SK-N-SH treated with all-trans-retinoic acid at 6 μM for 48 hours (cell line): ENCODE data around the gene ARMC10.

Experiments
- ARNTL ChIP-seq: fragments of 450-650 bp; formaldehyde crosslinking; IDR thresholded peaks from 2 replicates; pipeline ENCODE4 v1.5.0; 2020; ENCODE audit warnings: low read depth, mild to moderate bottlenecking, moderate library complexity, borderline replicate concordance
- CSDC2 ChIP-seq: fragments of 250-450 bp; sonication (Bioruptor Pico); IDR thresholded peaks from 2 replicates; pipeline ENCODE4 v1.5.0; 2020; ENCODE audit warnings: mild to moderate bottlenecking, moderate library complexity
- OSR1 ChIP-seq: fragments of 250-450 bp; sonication (Bioruptor Pico); IDR thresholded peaks from 2 replicates; pipeline ENCODE4 v1.8.0; 2022; ENCODE audit warnings: moderate library complexity, mild to moderate bottlenecking, inconsistent platforms
- RARB ChIP-seq: fragments of 250-450 bp; sonication (Bioruptor Pico); IDR thresholded peaks from 2 replicates; pipeline ENCODE4 v1.8.0; 2021; ENCODE audit warnings: mild to moderate bottlenecking, moderate library complexity
- SNAI2 ChIP-seq: fragments of 250-450 bp; sonication (Bioruptor Pico); IDR thresholded peaks from 2 replicates; pipeline ENCODE4 v1.5.0; 2020; ENCODE audit warnings: mild to moderate bottlenecking, moderate library complexity
- ZFP3 ChIP-seq: fragments of 250-450 bp; sonication (Bioruptor Pico); IDR thresholded peaks from 2 replicates; pipeline ENCODE4 v1.5.0; 2020; ENCODE audit warnings: mild to moderate bottlenecking, moderate library complexity
- ZFP30 ChIP-seq: fragments of 450-650 bp; formaldehyde crosslinking; IDR thresholded peaks from 2 replicates; pipeline ENCODE4 v1.5.0; 2022; ENCODE audit warnings: mild to moderate bottlenecking, moderate library complexity
- ZNF565 ChIP-seq: fragments of 450-650 bp; formaldehyde crosslinking; conservative IDR thresholded peaks from 2 replicates; pipeline ENCODE4 v1.5.0; 2020; ENCODE audit warnings: low read depth, mild to moderate bottlenecking, moderate library complexity
- ZNF8 ChIP-seq: fragments of 450-650 bp; formaldehyde crosslinking; IDR thresholded peaks from 2 replicates; pipeline ENCODE4 v1.5.0; 2020; ENCODE audit warnings: mild to moderate bottlenecking, moderate library complexity
- TF ChIP-seq, protein P1 (sequence below): fragments of 250-450 bp; sonication (Bioruptor Pico); IDR thresholded peaks from 2 replicates; pipeline ENCODE4 v1.8.0; 2020; ENCODE audit warnings: mild to moderate bottlenecking, moderate library complexity, borderline replicate concordance
- TF ChIP-seq, protein P2 (sequence below): fragments of 250-450 bp; sonication (Bioruptor Pico); IDR thresholded peaks from 2 replicates; pipeline ENCODE4 v1.5.0; 2020; ENCODE audit warnings: mild to moderate bottlenecking, moderate library complexity
- TF ChIP-seq, protein P3 (sequence below): fragments of 250-450 bp; sonication (Bioruptor Pico); IDR thresholded peaks from 2 replicates; pipeline ENCODE4 v1.5.1; 2020; ENCODE audit warnings: low read depth, mild to moderate bottlenecking, moderate library complexity

DNA sequence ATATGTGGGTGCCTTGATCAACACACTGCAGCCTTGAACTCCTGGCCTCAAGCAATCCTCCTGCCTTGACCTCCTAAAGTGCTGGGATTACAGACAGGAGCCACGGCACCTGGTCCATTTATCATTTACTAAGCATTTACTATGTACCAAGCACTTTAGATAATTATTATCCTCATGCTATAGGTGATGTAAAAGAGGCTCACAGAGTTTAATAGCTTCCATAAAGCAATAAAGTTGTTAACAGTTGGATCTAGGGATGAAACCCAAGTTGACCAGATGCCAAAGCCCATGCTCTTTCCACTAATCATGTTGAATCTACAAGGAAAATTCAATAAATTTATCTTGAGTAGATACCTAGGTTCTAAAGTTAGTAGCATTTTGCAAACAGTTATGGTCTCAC lies 68.9 kb downstream of the ARMC10 start:
- no peak for TF ChIP-seq RARB (CRISPR knock-in tag)
- TF ChIP-seq, protein P1, sequence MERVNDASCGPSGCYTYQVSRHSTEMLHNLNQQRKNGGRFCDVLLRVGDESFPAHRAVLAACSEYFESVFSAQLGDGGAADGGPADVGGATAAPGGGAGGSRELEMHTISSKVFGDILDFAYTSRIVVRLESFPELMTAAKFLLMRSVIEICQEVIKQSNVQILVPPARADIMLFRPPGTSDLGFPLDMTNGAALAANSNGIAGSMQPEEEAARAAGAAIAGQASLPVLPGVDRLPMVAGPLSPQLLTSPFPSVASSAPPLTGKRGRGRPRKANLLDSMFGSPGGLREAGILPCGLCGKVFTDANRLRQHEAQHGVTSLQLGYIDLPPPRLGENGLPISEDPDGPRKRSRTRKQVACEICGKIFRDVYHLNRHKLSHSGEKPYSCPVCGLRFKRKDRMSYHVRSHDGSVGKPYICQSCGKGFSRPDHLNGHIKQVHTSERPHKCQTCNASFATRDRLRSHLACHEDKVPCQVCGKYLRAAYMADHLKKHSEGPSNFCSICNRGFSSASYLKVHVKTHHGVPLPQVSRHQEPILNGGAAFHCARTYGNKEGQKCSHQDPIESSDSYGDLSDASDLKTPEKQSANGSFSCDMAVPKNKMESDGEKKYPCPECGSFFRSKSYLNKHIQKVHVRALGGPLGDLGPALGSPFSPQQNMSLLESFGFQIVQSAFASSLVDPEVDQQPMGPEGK, result no peak
- TF ChIP-seq SNAI2 (CRISPR knock-in tag), result no peak
- TF ChIP-seq ZFP30, result no peak
- no peak for TF ChIP-seq ARNTL (CRISPR knock-in tag)
- TF ChIP-seq, protein P2, sequence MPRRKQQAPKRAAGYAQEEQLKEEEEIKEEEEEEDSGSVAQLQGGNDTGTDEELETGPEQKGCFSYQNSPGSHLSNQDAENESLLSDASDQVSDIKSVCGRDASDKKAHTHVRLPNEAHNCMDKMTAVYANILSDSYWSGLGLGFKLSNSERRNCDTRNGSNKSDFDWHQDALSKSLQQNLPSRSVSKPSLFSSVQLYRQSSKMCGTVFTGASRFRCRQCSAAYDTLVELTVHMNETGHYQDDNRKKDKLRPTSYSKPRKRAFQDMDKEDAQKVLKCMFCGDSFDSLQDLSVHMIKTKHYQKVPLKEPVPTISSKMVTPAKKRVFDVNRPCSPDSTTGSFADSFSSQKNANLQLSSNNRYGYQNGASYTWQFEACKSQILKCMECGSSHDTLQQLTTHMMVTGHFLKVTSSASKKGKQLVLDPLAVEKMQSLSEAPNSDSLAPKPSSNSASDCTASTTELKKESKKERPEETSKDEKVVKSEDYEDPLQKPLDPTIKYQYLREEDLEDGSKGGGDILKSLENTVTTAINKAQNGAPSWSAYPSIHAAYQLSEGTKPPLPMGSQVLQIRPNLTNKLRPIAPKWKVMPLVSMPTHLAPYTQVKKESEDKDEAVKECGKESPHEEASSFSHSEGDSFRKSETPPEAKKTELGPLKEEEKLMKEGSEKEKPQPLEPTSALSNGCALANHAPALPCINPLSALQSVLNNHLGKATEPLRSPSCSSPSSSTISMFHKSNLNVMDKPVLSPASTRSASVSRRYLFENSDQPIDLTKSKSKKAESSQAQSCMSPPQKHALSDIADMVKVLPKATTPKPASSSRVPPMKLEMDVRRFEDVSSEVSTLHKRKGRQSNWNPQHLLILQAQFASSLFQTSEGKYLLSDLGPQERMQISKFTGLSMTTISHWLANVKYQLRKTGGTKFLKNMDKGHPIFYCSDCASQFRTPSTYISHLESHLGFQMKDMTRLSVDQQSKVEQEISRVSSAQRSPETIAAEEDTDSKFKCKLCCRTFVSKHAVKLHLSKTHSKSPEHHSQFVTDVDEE (CRISPR knock-in tag), result no peak
- no peak for TF ChIP-seq CSDC2 (CRISPR knock-in tag)
- TF ChIP-seq ZNF8, result no peak
- TF ChIP-seq OSR1 (CRISPR knock-in tag), result no peak
- no peak for TF ChIP-seq ZFP3 (CRISPR knock-in tag)
- TF ChIP-seq, protein P3, sequence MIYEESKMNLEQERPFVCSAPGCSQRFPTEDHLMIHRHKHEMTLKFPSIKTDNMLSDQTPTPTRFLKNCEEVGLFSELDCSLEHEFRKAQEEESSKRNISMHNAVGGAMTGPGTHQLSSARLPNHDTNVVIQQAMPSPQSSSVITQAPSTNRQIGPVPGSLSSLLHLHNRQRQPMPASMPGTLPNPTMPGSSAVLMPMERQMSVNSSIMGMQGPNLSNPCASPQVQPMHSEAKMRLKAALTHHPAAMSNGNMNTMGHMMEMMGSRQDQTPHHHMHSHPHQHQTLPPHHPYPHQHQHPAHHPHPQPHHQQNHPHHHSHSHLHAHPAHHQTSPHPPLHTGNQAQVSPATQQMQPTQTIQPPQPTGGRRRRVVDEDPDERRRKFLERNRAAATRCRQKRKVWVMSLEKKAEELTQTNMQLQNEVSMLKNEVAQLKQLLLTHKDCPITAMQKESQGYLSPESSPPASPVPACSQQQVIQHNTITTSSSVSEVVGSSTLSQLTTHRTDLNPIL (CRISPR knock-in tag), result no peak
- TF ChIP-seq ZNF565 (CRISPR knock-in tag), result no peak
